Panc1 (cell line): ENCODE results near the gene PHKA2. TPM values are rescaled to one million over a fixed set of nuclear protein-coding genes. Genes with fewer than 3 reads are reported as not detected.

Experiments
- ATAC-seq: fragments of 200-7000 bp; cut with Tn5 transposase; 2 replicates; pipeline ENCODE4 v1.9.1; 2020; ENCODE audit warnings: mild to moderate bottlenecking, moderate library complexity
- BruUV-seq: library from RNA; stranded (reverse); fragments of 400-500 nt; replicated peaks from 2 replicates; lab custom pipeline; 2021; lab: Mats Ljungman, UMichigan
- CTCF ChIA-PET: fragments of 300-600 bp; sonication (Branson Sonifier 250); formaldehyde crosslinking; loops from one replicate; lab custom pipeline; 2022; ENCODE audit warnings: antibody characterized with exemption; lab: Charles Lee
- POLR2A ChIA-PET: fragments of 300-600 bp; sonication (Branson Sonifier 250); formaldehyde crosslinking; loops from one replicate; lab custom pipeline; 2022; ENCODE audit warnings: antibody characterized with exemption; lab: Charles Lee
- DNase-seq: peaks from one replicate; pipeline ENCODE4 v3.0.0-alpha.2; 2010; ENCODE audit warnings: low read depth, low spot score
- H3K27ac ChIP-seq: 2 replicates; pipeline ENCODE4 v1.5.1; 2011; ENCODE audit warnings: mild to moderate bottlenecking, low read length, inconsistent platforms
- H3K27me3 ChIP-seq: fragments of 200-500 bp; sonication (Bioruptor generic); 2 replicates; pipeline ENCODE4 v1.6.0; 2014; ENCODE audit warnings: low read length, inconsistent platforms; ENCODE audit not compliant: control insufficient read depth, insufficient read depth
- H3K36me3 ChIP-seq: fragments of 200-500 bp; sonication (Bioruptor generic); 2 replicates; pipeline ENCODE4 v1.5.1; 2014; ENCODE audit warnings: inconsistent platforms, mild to moderate bottlenecking, low read length, moderate library complexity; ENCODE audit not compliant: control insufficient read depth, insufficient read depth
- H3K4me1 ChIP-seq: 2 replicates; pipeline ENCODE4 v1.5.1; 2011; ENCODE audit warnings: inconsistent platforms, mild to moderate bottlenecking, low read length, moderate library complexity; ENCODE audit not compliant: control insufficient read depth, insufficient read depth
- H3K4me3 ChIP-seq, 2 experiments: 2 replicates each; pipeline ENCODE4 v1.5.1; 2011 to 2012; ENCODE audit warnings: low read depth in 2 of 2, low read length in 2 of 2, mild to moderate bottlenecking in 2 of 2, inconsistent platforms in 1 of 2, moderate library complexity in 1 of 2
- H3K9me3 ChIP-seq: fragments of 200-500 bp; sonication (Bioruptor generic); 2 replicates; pipeline ENCODE4 v1.5.1; 2014; ENCODE audit warnings: low read depth, mild to moderate bottlenecking, inconsistent platforms, low read length, moderate library complexity; ENCODE audit not compliant: control insufficient read depth, insufficient read depth
- POLR2AphosphoS5 ChIP-seq: IDR thresholded peaks from 2 replicates; pipeline ENCODE4 v1.6.1; 2012; ENCODE audit warnings: mild to moderate bottlenecking, low read depth, low read length, moderate library complexity
- SIN3A ChIP-seq: IDR thresholded peaks from 2 replicates; pipeline ENCODE4 v1.6.1; 2012; ENCODE audit warnings: low read depth, mild to moderate bottlenecking, low read length, moderate library complexity, borderline replicate concordance; ENCODE audit not compliant: insufficient read depth
- TCF7L2 ChIP-seq: IDR thresholded peaks from 2 replicates; pipeline ENCODE4 v1.6.1; 2011; ENCODE audit warnings: mild to moderate bottlenecking, low read depth, low read length, inconsistent platforms
- in situ Hi-C: cut with HindIII; loops from 2 replicates; pipeline ENCODE4 v1.10.0; 2016; ENCODE audit warnings: low sequenced_read_pairs, low pct_unique_long_range_greater_than_20kb
- intact Hi-C: fragments of 100-400 bp; cut with micrococcal nuclease; formaldehyde crosslinking; loops from one replicate; pipeline ENCODE4 v1.10.0; 2022; ENCODE audit not compliant: unreplicated experiment
- total RNA-seq: library from RNA; stranded (reverse); gene quantifications from one replicate; pipeline ENCODE4 v1.2.1, GENCODE V29; 2021; ENCODE audit not compliant: unreplicated experiment
- TF ChIP-seq, protein P1 (sequence below): fragments of 450-650 bp; IDR thresholded peaks from 2 replicates; pipeline ENCODE4 v1.5.1; 2017; ENCODE audit warnings: mild to moderate bottlenecking
- TF ChIP-seq, protein P2 (sequence below), 2 experiments: IDR thresholded peaks; 2 replicates each; pipeline ENCODE4 v1.6.1; 2011 to 2012; ENCODE audit warnings: low read depth in 2 of 2, control low read depth in 1 of 2, low read length in 1 of 2, mild to moderate bottlenecking in 1 of 2, moderate library complexity in 1 of 2; ENCODE audit not compliant: insufficient read depth in 1 of 2

The PHKA2 gene
- total RNA-seq, 1 experiment from 2014 or later, result 20.6 TPM

DNA sequence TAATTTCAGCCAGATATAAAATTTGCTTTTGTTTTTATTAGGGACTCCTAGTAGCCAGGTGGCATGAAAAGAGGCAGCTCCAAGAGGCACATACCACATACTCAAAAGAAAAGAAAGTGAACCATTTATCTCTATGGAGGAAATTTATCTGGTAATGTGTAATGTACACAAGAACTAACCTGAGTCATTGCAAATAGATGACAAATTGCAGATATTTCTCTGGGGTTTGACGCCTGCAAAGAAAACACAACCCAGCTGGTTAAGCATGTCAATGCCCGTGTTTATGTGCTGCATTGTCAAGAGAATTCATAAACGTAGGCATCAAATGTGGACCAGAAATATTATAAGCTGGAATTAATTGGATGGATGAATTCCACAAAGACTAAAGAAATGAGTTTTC is 46.9 kb upstream of the PHKA2 start:
- in situ Hi-C loops (no loop called here), intact Hi-C loops (no loop called here)
- H3K4me1 ChIP-seq, result no peaks in the 10 kb centered on the region
- no peaks in the 10 kb centered on the region for H3K9me3 ChIP-seq
- ATAC-seq (no peak), DNase-seq (no peak)
- H3K27ac ChIP-seq, result no peak overlapping the region
- no peaks in the 10 kb centered on the region for H3K27me3 ChIP-seq
- ChIA-PET POLR2A (no interaction called here), CTCF (no interaction called here)
- H3K4me3 ChIP-seq, result no peak overlapping the region
- TF ChIP-seq SIN3A, result no peak
- TF ChIP-seq TCF7L2, result no peak
- TF ChIP-seq POLR2AphosphoS5, result no peak
- TF ChIP-seq, protein P1, sequence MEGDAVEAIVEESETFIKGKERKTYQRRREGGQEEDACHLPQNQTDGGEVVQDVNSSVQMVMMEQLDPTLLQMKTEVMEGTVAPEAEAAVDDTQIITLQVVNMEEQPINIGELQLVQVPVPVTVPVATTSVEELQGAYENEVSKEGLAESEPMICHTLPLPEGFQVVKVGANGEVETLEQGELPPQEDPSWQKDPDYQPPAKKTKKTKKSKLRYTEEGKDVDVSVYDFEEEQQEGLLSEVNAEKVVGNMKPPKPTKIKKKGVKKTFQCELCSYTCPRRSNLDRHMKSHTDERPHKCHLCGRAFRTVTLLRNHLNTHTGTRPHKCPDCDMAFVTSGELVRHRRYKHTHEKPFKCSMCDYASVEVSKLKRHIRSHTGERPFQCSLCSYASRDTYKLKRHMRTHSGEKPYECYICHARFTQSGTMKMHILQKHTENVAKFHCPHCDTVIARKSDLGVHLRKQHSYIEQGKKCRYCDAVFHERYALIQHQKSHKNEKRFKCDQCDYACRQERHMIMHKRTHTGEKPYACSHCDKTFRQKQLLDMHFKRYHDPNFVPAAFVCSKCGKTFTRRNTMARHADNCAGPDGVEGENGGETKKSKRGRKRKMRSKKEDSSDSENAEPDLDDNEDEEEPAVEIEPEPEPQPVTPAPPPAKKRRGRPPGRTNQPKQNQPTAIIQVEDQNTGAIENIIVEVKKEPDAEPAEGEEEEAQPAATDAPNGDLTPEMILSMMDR, result no peak
- TF ChIP-seq, protein P2, sequence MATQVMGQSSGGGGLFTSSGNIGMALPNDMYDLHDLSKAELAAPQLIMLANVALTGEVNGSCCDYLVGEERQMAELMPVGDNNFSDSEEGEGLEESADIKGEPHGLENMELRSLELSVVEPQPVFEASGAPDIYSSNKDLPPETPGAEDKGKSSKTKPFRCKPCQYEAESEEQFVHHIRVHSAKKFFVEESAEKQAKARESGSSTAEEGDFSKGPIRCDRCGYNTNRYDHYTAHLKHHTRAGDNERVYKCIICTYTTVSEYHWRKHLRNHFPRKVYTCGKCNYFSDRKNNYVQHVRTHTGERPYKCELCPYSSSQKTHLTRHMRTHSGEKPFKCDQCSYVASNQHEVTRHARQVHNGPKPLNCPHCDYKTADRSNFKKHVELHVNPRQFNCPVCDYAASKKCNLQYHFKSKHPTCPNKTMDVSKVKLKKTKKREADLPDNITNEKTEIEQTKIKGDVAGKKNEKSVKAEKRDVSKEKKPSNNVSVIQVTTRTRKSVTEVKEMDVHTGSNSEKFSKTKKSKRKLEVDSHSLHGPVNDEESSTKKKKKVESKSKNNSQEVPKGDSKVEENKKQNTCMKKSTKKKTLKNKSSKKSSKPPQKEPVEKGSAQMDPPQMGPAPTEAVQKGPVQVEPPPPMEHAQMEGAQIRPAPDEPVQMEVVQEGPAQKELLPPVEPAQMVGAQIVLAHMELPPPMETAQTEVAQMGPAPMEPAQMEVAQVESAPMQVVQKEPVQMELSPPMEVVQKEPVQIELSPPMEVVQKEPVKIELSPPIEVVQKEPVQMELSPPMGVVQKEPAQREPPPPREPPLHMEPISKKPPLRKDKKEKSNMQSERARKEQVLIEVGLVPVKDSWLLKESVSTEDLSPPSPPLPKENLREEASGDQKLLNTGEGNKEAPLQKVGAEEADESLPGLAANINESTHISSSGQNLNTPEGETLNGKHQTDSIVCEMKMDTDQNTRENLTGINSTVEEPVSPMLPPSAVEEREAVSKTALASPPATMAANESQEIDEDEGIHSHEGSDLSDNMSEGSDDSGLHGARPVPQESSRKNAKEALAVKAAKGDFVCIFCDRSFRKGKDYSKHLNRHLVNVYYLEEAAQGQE (IDR thresholded peaks at IDR 0.05; ENCODE audit: insufficient read depth in 1 of 2, low read depth in 2 of 2, low read length in 1 of 2), result no peak
- BruUV-seq, result no TSS peak
- no peaks in the 10 kb centered on the region for H3K36me3 ChIP-seq

DNA sequence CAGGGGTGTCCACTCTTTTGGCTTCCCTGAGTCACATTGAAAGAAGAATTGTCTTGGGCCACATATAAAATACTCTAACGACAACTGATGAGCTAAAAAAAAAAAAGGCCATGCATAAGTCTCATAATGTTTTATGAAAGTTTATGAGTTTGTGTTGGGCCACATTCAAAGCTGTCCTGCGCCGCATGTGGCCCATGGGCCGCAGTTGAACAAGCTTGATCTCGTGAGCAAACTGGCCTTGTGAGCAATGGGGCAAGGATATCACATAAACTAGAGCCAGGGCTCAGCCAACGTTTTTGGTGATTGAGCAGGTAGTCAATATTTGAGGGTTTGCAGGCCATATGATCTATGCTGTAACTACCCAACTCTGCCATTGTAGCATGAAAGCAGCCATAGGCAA is 44.6 kb upstream of the PHKA2 start:
- BruUV-seq, result no TSS peak
- H3K4me3 ChIP-seq, result no peak overlapping the region
- in situ Hi-C loops, result no loop called here
- no peak for TF ChIP-seq SIN3A
- TF ChIP-seq TCF7L2, result no peak
- TF ChIP-seq, protein P2 (IDR thresholded peaks at IDR 0.05; ENCODE audit: insufficient read depth in 1 of 2, low read depth in 2 of 2, low read length in 1 of 2), result no peak
- no peak for TF ChIP-seq POLR2AphosphoS5
- TF ChIP-seq, protein P1, result no peak
- no peaks in the 10 kb centered on the region for H3K4me1 ChIP-seq
- no peak for ATAC-seq
- CTCF ChIA-PET, result no interaction called here
- H3K9me3 ChIP-seq, result no peaks in the 10 kb centered on the region
- no peak overlapping the region for H3K27ac ChIP-seq
- no peaks in the 10 kb centered on the region for H3K36me3 ChIP-seq
- intact Hi-C loops, result no loop called here
- no peaks in the 10 kb centered on the region for H3K27me3 ChIP-seq
- POLR2A ChIA-PET, result no interaction called here
- no peak for DNase-seq
